ENCODE results near the gene UBD. TPM values are rescaled to one million over a fixed set of nuclear protein-coding genes. Genes with fewer than 3 reads are reported as not detected.
A peak's percentile ranks its signal among the peaks of the same experiment; 100 is the strongest.

The UBD gene
- total and polyA plus RNA-seq, 2 experiments from 2014 or later: not detected

- Histone ChIP-seq H3K9ac (no peak overlapping the region), H4K20me1 (ENCODE audit: insufficient read depth) (no peaks in the 10 kb centered on the region), H3K27me3 (replicated peaks; ENCODE audit: insufficient read depth) (no peaks in the 10 kb centered on the region), H3K79me2 (ENCODE audit: insufficient read depth) (no peaks in the 10 kb centered on the region), H3K9me3 (ENCODE audit: low read depth) (no peaks in the 10 kb centered on the region), H3K9me2 (ENCODE audit: insufficient read depth) (no peaks in the 10 kb centered on the region), H3K4me3 (no peak overlapping the region), H3F3A (ENCODE audit: insufficient read depth) (no peaks in the 10 kb centered on the region), H3K27ac (no peak overlapping the region), H3K4me1 (ENCODE audit: insufficient read depth) (no peaks in the 10 kb centered on the region), H3K36me3 (ENCODE audit: low read depth) (no peaks in the 10 kb centered on the region), H3K4me2 (ENCODE audit: unreplicated experiment) (no peak overlapping the region), H2AFZ (no peak overlapping the region)
- TF ChIP-seq EZH2phosphoT487 (IDR thresholded peaks at IDR 0.05; ENCODE audit: insufficient read depth, low read depth): no peak
- TF ChIP-seq EZH2 (IDR thresholded peaks at IDR 0.05; ENCODE audit: insufficient read depth, poor library complexity, severe bottlenecking): no peak
- DNase-seq: no peak
- in situ Hi-C loops (cut with MboI): loop anchor here (25.0 kb wide), 1 partner anchor 906 kb away; no protein-coding TSS in a partner anchor
- 30% methylated on average over 4 of the region's 4 CpGs for WGBS, 2 experiments (ENCODE audit: low coverage in 1 of 2, low lambda C conversion rate in 2 of 2, missing lambda C conversion rate in 2 of 2)
These were observed 33.8 kb upstream of the UBD start for GRCh38 chr6:29593199-29593855.

GRCh38 chr6:29591677-29592076, 32.1 kb upstream of the UBD start:
- Histone ChIP-seq H3K4me2 (ENCODE audit: unreplicated experiment) (no peak overlapping the region), H3K9me2 (ENCODE audit: insufficient read depth) (no peaks in the 10 kb centered on the region), H3F3A (ENCODE audit: insufficient read depth) (no peaks in the 10 kb centered on the region), H3K4me3 (no peak overlapping the region), H3K9ac (no peak overlapping the region), H3K36me3 (ENCODE audit: low read depth) (no peaks in the 10 kb centered on the region), H3K4me1 (ENCODE audit: insufficient read depth) (no peaks in the 10 kb centered on the region), H3K27ac (no peak overlapping the region), H4K20me1 (ENCODE audit: insufficient read depth) (no peaks in the 10 kb centered on the region), H3K27me3 (replicated peaks; ENCODE audit: insufficient read depth) (0 out of 2 replicates have a peak, but pooled peaks cover 5% of the 10 kb centered on the region), H3K9me3 (ENCODE audit: low read depth) (no peaks in the 10 kb centered on the region), H2AFZ (no peak overlapping the region), H3K79me2 (ENCODE audit: insufficient read depth) (no peaks in the 10 kb centered on the region)
- no peak for DNase-seq
- TF ChIP-seq EZH2 (IDR thresholded peaks at IDR 0.05; ENCODE audit: insufficient read depth, poor library complexity, severe bottlenecking) (no peak), EZH2phosphoT487 (IDR thresholded peaks at IDR 0.05; ENCODE audit: insufficient read depth, low read depth) (no peak)
- WGBS, 2 experiments (ENCODE audit: low coverage in 1 of 2, low lambda C conversion rate in 2 of 2, missing lambda C conversion rate in 2 of 2): 55 to 61% methylated on average over 2 of the region's 2 CpGs
- in situ Hi-C loops (cut with MboI): loop anchor here (25.0 kb wide), 1 partner anchor 904 kb away; no protein-coding TSS in a partner anchor

GRCh38 chr6:29590218-29590808, 30.8 kb upstream of the UBD start:
- no peaks in the 10 kb centered on the region for H3K79me2 ChIP-seq (ENCODE audit: insufficient read depth)
- no peak overlapping the region for H2AFZ ChIP-seq
- H3K9me3 ChIP-seq (ENCODE audit: low read depth): no peaks in the 10 kb centered on the region
- in situ Hi-C loops (cut with MboI): loop anchor here (25.0 kb wide), 1 partner anchor 903 kb away; no protein-coding TSS in a partner anchor
- H3K4me1 ChIP-seq (ENCODE audit: insufficient read depth): no peaks in the 10 kb centered on the region
- H3K36me3 ChIP-seq (ENCODE audit: low read depth): no peaks in the 10 kb centered on the region
- WGBS, 2 experiments (ENCODE audit: low coverage in 1 of 2, low lambda C conversion rate in 2 of 2, missing lambda C conversion rate in 2 of 2): 61 to 69% methylated on average over 4 of the region's 4 CpGs
- H3F3A ChIP-seq (ENCODE audit: insufficient read depth): no peaks in the 10 kb centered on the region
- TF ChIP-seq EZH2 (IDR thresholded peaks at IDR 0.05; ENCODE audit: insufficient read depth, poor library complexity, severe bottlenecking): no peak
- TF ChIP-seq EZH2phosphoT487 (IDR thresholded peaks at IDR 0.05; ENCODE audit: insufficient read depth, low read depth): no peak
- no peak overlapping the region for H3K27ac ChIP-seq
- peaks cover 5% of the 10 kb centered on the region; the same call in 1 of the 2 replicates for H3K27me3 ChIP-seq (replicated peaks; ENCODE audit: insufficient read depth)
- H3K9me2 ChIP-seq (ENCODE audit: insufficient read depth): no peaks in the 10 kb centered on the region
- H4K20me1 ChIP-seq (ENCODE audit: insufficient read depth): no peaks in the 10 kb centered on the region
- DNase-seq: no peak
- no peak overlapping the region for H3K4me3 ChIP-seq
- no peak overlapping the region for H3K9ac ChIP-seq
- no peak overlapping the region for H3K4me2 ChIP-seq (ENCODE audit: unreplicated experiment)

GRCh38 chr6:29589423-29590048, 30.0 kb upstream of the UBD start:
- Histone ChIP-seq H3K4me1 (ENCODE audit: insufficient read depth) (no peaks in the 10 kb centered on the region), H3K9me2 (ENCODE audit: insufficient read depth) (no peaks in the 10 kb centered on the region), H4K20me1 (ENCODE audit: insufficient read depth) (no peaks in the 10 kb centered on the region), H2AFZ (no peak overlapping the region), H3K9ac (no peak overlapping the region), H3K79me2 (ENCODE audit: insufficient read depth) (no peaks in the 10 kb centered on the region), H3K27ac (no peak overlapping the region), H3K36me3 (ENCODE audit: low read depth) (no peaks in the 10 kb centered on the region), H3K9me3 (ENCODE audit: low read depth) (no peaks in the 10 kb centered on the region), H3K4me3 (no peak overlapping the region), H3K4me2 (ENCODE audit: unreplicated experiment) (no peak overlapping the region), H3K27me3 (replicated peaks; ENCODE audit: insufficient read depth) (peaks cover 5% of the 10 kb centered on the region; the same call in 1 of the 2 replicates), H3F3A (ENCODE audit: insufficient read depth) (no peaks in the 10 kb centered on the region)
- WGBS, 2 experiments (ENCODE audit: low coverage in 1 of 2, low lambda C conversion rate in 2 of 2, missing lambda C conversion rate in 2 of 2): 2 to 4% methylated on average over 3 of the region's 3 CpGs
- in situ Hi-C loops (cut with MboI): loop anchor here (25.0 kb wide), 1 partner anchor 902 kb away; no protein-coding TSS in a partner anchor
- TF ChIP-seq EZH2 (IDR thresholded peaks at IDR 0.05; ENCODE audit: insufficient read depth, poor library complexity, severe bottlenecking) (no peak), EZH2phosphoT487 (IDR thresholded peaks at IDR 0.05; ENCODE audit: insufficient read depth, low read depth) (no peak)
- peak; percentile 58 for DNase-seq

Data from GM23248 (cell line).